Measurements from ENCODE around the gene PIGT. TPM values are rescaled to one million over a fixed set of nuclear protein-coding genes. Genes with fewer than 3 reads are reported as not detected.

PIGT gene
- total RNA-seq, result 27.6 and 40.4 TPM in 2 replicates

DNA sequence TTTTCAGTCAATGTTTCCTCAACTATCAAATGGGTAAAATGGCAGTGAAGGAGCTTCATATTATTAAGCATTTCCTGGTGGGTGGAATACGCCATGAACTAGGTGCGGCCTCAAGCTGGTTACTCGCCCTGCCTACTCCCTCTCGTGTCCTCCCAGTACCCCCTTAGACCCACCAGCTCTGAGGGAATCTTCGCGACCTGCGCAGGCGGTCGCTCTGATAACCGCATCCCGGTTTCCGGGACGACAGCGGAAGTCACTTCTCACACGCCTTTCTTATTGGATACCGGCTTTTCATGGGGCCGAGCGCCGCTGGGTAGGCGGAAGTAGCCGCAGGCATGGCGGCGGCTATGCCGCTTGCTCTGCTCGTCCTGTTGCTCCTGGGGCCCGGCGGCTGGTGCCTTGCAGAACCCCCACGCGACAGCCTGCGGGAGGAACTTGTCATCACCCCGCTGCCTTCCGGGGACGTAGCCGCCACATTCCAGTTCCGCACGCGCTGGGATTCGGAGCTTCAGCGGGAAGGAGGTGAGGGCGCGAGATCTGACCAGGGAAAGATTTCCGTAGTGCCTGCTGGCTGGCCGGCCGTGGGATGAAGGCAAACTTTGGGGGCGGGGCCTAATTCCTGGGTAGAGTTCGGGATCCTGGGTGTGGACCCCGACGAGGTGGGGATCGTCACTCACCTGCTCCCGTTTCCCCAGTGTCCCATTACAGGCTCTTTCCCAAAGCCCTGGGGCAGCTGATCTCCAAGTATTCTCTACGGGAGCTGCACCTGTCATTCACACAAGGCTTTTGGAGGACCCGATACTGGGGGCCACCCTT lies at the start of gene PIGT:
Gene PIGT, plus strand, starts transcription at position 320 of the 816 bp plus-strand sequence. Its CDS starts 16 bp downstream, at position 336.

DNA sequence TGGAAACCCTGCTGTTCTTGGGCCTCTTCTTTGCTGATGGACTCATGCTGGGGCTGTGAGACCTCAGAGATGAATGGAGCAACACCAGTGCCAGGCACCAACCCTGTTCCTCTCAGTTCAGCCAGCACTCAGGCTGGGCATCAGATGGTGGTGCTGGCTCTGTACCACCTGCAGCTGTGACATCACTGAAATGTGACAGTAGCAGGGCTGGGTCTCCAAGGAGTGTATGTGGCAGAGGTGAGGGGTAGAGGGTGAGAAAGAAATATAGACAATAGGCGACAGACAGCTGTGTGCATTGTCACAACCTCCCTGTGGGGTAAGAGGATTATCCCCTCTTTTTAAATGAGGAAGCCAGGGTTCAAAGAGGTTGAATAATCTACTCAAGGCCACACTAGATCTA lies 37.8 kb upstream of the PIGT start, which contains the start of gene TP53TG5:
Gene TP53TG5, minus strand, starts transcription at position 135 of the 400 bp plus-strand sequence. Its CDS starts 89 bp downstream, at position 46.

GRCh38 chr20:45407783-45408645 lies 7.9 kb upstream of the PIGT start, which contains the start of gene DBNDD2:
Gene DBNDD2, plus strand, starts transcription at chr20:45408289. Its CDS starts 179 bp downstream, at chr20:45408468.

DNA sequence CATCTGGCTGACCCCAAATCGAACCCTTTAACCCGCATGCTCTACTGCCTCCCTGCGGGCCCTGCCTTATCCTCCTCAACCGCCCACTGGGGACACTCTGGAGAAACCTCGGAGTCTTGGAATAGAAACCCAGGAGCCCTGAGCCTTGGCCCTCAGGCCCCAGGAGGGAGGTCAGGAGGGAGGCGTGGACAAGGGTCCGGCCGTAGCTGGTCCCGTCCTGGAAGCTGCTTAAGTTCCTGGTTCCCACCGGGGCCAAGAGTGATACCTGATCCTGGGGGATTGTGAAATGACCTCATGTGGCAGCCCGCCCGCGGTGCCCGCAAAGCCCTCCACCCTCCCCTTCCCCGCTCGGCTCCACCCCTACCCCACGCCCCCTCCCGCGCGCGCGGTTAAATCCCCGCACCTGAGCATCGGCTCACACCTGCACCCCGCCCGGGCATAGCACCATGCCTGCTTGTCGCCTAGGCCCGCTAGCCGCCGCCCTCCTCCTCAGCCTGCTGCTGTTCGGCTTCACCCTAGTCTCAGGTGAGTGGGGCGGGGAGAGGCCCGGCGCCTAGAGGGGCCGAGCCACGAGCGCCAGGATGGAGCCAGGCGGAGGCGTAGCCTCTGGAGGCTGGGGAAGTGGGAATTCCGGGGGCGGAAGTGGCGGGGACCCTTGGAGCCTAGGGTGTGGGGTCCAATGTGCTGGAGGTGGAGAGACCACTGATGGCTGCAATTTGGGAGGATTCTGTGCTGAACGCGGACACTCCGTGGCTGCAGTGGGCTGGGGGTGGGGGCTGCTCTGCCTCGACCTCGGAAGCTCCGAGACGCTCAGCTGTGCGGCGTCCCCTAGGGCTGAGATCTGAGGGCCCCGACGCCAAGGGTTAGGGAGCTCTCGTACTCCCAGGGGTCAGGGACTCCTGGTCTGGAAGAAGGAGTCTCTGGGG lies 53.7 kb downstream of the PIGT start, which contains the start of gene WFDC2:
Gene WFDC2, plus strand, starts transcription at position 418 of the 926 bp plus-strand sequence. Its CDS starts 29 bp downstream, at position 447.

Other genes starting within 250 kb of the PIGT start
- not detected in 2 replicates for gene PI3, start 241.2 kb upstream of the PIGT start, total RNA-seq
- not detected in 2 replicates for gene SEMG1, start 209.1 kb upstream of the PIGT start, total RNA-seq
- not detected in 2 replicates for gene SEMG2, start 194.8 kb upstream of the PIGT start, total RNA-seq
- not detected in 2 replicates for gene SLPI, start 161.6 kb upstream of the PIGT start, total RNA-seq
- not detected in 2 replicates for gene RBPJL, start 109.3 kb upstream of the PIGT start, total RNA-seq
- gene MATN4, start 107.8 kb upstream of the PIGT start, total RNA-seq, result not detected in 2 replicates
- gene SDC4, start 67.7 kb upstream of the PIGT start, total RNA-seq, result 138 and 172 TPM in 2 replicates
- 18.5 and 23.5 TPM in 2 replicates for gene SYS1, start 53.0 kb upstream of the PIGT start, total RNA-seq
- not detected in 2 replicates for gene TP53TG5, start 37.8 kb upstream of the PIGT start, total RNA-seq
- gene DBNDD2, start 7.9 kb upstream of the PIGT start, total RNA-seq, result 0.30 and 1.2 TPM in 2 replicates
- gene WFDC2, start 53.6 kb downstream of the PIGT start, total RNA-seq, result not detected in 2 replicates
- gene SPINT3, start 99.5 kb downstream of the PIGT start, total RNA-seq, result not detected in 2 replicates
- not detected in 2 replicates for gene WFDC6, start 123.3 kb downstream of the PIGT start, total RNA-seq
- gene EPPIN, start 131.3 kb downstream of the PIGT start, total RNA-seq, result not detected in 2 replicates
- gene WFDC8, start 163.1 kb downstream of the PIGT start, total RNA-seq, result not detected in 2 replicates
- not detected in 2 replicates for gene WFDC10A, start 213.6 kb downstream of the PIGT start, total RNA-seq
- gene WFDC9, start 215.1 kb downstream of the PIGT start, total RNA-seq, result not detected in 2 replicates

Measured in smooth muscle cell of the umbilical artery (primary cell).